Vagina (tissue), 2 donors: ENCODE results near the gene FTSJ1.

Experiments used
- CTCF ChIP-seq, 3 experiments: fragments of 450-650 bp in 2 of 3; fragments of 200-600 bp in 1 of 3; sonication (generic) in 1 of 3; IDR thresholded peaks; one replicate each; pipeline ENCODE4 v1.5.1; 2017 to 2019; ENCODE audit warnings: antibody characterized with exemption in 3 of 3, mild to moderate bottlenecking in 2 of 3, moderate library complexity in 2 of 3
- POLR2A ChIP-seq, 2 donors: fragments of 450-650 bp; IDR thresholded peaks; one replicate each; pipeline ENCODE4 v1.6.1; 2017; ENCODE audit warnings: antibody characterized with exemption in 2 of 2, mild to moderate bottlenecking in 2 of 2, moderate library complexity in 2 of 2

- TF ChIP-seq CTCF (IDR thresholded peaks at IDR 0.05), result no peak
- no peak for TF ChIP-seq POLR2A (IDR thresholded peaks at IDR 0.05)
Measured at GRCh38 chrX:48459483-48459882, 16.5 kb upstream of the FTSJ1 start.
